Hematopoietic multipotent progenitor cell (in vitro differentiated cells): Measurements from ENCODE around the gene ZMYND8. TPM values are rescaled to one million over a fixed set of nuclear protein-coding genes. Genes with fewer than 3 reads are reported as not detected.
"Not testable (repeated sequence)": the region's sequence is repeated elsewhere in the genome, so short reads cannot be mapped to it uniquely, and the experiment has no call there.

Source experiments
- DNase-seq, 3 donors: peaks; one replicate each; pipeline ENCODE4 v3.0.0-alpha.2; 2011 to 2015; ENCODE audit warnings: low read depth in 2 of 3, low spot score in 2 of 3
- total RNA-seq: library from RNA; depleted of rRNA; stranded (reverse); fragments of >200 nt; gene quantifications from one replicate; pipeline ENCODE4 v1.2.3, GENCODE V29; 2012

The ZMYND8 gene
- total RNA-seq, 1 donor: 38.2 TPM

GRCh38 chr20:47212606-47213207 is 143.8 kb downstream of the ZMYND8 start:
- no peak for DNase-seq

DNA sequence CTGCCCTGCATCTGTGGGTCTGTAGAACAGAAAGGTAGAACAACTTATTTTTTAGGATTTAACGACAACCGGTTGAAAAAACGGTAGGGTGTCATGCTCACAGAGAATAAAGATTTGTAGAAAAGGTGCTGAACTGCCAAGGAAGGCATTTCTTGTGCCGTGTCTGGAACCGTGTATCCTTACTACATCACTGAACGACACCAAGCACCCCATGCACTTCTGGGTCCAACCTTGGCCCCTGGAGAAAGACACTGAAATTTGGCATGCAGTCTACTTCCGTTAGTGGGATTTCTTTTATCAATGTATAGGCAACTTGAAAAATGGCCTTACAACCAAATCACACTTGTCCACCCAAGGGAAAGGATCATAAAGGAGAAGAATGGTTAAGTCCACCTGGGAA is 145.5 kb downstream of the ZMYND8 start:
- DNase-seq: no peak

- DNase-seq: no peak
Measured at GRCh38 chr20:47210470-47210869, 146.0 kb downstream of the ZMYND8 start.

GRCh38 chr20:47209982-47210381 is 146.5 kb downstream of the ZMYND8 start:
- no peak for DNase-seq

DNA sequence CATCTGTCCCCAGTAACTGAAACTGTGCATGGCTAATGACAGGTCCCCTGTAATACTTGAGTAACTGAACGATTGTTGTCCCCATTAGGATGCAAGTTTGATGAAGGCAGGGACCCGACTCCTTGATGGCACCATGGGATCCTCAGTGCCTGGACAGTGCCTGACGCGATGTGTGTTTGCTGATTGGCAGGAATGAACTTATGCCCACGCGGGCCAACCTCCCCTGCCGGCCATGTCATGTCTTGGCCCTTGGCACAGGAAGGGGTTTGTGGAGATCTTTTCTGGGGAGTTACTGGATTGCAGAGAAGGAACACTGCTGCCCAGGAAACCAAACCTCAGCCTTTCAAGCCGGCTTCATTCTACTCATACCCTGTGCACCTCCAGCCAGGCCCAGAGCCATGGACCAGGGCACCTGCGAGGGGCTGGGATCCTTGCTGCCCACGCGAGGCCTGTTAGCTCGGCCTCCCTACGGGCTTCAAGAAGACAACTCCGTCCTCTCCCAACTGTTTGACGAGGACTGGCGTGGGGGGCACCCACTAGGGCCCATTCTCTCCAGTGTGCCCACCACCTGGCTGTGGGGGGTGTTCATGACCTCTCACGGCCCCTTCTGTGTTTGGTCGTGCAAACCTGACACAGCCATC is 147.8 kb downstream of the ZMYND8 start:
- DNase-seq: no peak

- DNase-seq: no peak
Measured at GRCh38 chr20:47206962-47207641, 149.4 kb downstream of the ZMYND8 start.

GRCh38 chr20:47206552-47206951 is 149.9 kb downstream of the ZMYND8 start:
- not testable (repeated sequence) for DNase-seq

- peak in 2 of 3 donors; percentile 17 to 18 for DNase-seq
Measured at GRCh38 chr20:47205577-47206123, 150.8 kb downstream of the ZMYND8 start.

DNA sequence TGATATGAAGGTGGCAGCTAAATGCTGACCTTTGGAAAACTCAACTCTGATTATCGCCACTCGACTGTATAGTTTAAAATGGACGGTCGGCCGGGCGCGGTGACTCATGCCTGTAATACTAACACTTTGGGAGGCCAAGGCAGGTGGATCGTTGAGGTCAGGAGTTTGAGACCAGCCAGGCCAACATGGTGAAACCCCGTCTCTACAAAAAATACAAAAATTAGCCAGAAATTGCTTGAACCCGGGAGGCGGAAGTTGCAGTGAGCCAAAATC is 151.7 kb downstream of the ZMYND8 start:
- DNase-seq: not testable (repeated sequence)

GRCh38 chr20:47204008-47204849 is 152.3 kb downstream of the ZMYND8 start:
- DNase-seq: no peak

DNA sequence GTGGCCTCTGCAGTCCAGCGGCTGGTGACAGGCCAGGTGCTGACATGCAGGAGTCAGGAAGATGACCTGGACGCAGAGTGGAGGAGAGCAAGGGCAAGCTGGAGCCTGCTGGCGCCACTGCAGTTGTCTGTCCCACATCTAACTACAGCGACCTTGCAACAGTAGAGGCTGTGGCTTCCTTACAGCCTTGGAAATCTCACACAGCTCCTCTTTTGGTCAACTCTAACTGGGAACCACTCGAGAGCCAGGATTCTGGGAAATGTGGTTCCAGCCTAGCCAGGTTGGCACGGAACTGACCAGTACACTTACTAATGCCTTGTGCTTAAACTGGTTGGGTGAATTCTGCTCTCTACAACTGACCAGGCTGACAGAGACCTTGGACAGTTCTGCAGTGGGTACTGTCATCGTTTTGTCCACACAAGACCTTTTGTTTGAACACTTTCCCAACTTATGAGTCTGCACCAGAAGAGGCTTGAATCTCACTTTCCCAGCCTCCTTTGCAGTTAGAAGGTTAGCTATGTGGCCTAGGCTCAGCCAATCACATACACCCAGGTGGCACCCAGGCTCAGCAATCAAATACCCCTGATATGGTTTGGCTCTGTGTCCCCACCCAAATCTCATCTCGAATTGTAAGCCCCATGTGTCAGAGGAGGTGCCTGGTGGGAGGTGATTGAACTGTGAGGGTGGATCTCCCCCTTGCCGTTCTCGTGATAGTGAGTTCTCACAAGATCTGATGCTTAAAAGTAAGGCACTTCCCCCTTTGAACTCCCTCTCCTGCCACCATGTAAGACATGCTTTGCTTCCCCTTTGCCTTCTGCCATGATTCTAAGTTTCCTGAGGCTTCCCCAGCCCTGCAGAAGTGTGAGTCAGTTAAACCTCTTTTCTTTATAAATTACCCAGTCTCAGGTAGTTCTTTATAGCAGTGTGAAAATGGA is 153.5 kb downstream of the ZMYND8 start:
- DNase-seq: no peak

DNA sequence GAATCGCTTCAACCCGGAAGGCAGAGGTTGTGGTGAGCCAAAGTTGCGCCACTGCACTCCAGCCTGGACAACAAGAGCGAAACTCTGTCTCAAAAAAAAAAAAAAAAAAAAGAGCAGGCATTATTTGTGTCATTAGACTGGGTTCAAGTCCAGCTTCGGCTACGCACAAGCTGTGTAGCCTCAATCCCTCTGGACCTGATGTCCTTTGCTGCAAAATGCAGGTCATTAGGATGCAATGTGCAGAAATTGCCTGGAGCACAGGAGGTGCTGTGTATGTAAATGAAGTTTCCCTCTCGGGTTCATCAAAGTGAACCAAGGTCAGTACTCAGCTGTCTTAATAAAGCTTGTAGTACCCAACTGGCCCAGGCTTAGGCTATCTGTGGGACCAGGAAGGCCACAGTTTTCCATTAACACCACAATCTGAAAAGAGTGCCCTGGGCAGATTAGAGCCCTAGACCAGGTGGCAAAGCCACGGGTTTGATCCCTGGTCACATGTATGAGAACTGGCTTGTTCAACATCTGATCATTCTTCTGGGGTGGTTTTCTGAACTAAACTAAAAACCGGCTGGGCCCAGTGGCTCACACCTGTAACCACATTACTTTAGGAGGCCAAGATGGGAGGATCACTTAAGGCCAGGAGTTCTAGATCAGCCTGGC is 155.3 kb downstream of the ZMYND8 start:
- DNase-seq: no peak

DNA sequence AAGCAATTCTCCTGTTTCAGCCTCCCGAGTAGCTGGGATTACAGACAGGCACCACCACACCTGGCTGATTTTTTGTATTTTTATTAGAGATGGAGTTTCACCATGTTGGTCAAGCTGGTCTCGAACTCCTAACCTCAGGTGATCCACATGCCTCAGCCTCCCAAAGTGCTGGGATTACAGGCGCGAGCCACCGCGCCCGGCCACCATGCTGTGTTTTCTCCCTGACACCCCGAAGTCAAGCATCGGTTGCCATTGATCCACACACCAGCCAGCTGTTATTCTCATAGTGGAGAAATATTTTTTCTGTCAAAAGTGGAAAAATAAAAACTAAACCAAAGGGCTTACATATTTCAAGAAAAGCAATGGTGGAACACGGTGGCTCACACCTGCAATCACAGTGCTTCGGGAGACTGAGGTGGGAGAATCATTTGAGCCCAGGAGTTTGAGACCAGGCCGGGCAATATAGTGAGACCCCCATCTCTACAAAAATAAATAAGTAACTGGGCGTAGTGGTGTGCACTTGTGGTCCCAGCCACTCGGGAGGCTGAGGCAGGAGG is 157.4 kb downstream of the ZMYND8 start:
- no peak for DNase-seq

- no peak for DNase-seq
Measured at GRCh38 chr20:47198254-47198671, 158.2 kb downstream of the ZMYND8 start.

DNA sequence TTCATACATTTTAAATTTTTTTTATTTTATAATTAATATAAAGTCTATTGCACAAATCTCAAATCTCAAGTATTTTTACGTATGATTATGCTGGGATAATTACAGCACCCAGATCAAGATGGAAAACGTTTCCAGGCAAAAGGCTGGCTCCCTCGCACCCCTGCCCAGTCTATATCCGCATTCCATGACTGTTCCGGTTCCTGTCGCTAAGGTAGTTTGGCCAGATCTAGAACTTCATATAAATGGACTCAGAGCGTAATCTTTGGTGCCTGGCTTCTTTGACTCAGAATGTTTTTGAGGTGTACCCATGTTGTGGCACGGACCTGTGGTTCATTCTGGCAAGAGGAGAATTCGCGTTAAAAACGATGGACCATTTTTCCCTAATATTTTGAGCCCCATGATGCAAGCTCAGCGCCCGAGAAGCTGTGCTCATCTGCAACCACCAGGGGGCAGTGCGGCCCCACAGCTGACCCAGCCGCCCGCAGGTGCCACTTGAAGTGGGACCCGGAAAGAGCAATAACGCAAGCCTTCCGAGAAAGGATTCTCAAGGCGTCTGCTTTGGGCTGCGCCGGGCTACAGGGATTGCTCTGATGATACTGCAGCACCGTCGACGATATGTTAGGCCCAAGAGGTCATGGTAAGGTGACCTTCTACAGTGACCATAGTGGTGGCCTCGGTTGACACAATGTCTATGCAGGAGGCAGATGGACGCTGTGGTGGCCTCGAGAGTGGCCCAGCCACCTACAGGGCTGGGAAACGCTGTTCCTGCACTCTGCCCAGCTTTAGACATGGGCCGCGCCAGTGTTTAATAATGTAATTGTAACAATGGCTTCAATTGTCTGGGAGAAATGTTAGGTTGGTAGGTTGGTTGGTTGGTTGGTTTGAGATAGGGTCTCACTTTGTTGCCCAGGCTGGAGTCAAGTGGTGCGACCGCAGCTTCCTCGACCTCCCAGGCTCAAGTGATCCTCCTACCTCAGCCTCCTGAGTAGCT is 160.1 kb downstream of the ZMYND8 start:
- peak; percentile 47 to 75 (median 67) for DNase-seq

- no peak for DNase-seq
Measured at GRCh38 chr20:47195573-47195972, 160.9 kb downstream of the ZMYND8 start.

DNA sequence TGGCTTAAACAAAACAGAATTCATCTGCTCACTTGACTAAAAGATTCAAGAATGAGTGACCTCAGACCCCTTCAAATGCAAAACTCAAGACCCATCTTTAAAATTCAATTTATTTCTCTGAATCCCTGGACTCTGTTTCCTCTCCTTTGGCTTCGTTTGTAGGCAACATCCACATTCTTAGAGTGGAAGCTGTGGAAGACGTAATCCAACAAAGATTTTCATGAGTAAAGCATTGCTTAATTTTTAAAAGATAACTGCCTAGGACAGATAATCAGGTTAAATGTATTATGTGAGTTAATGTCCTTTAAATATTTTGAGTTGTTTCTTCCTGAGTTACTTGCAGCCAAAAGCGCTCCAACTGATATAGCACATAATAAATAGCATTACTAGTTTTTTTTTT is 164.5 kb downstream of the ZMYND8 start:
- no peak for DNase-seq

GRCh38 chr20:47191074-47191673 is 165.3 kb downstream of the ZMYND8 start:
- no peak for DNase-seq
